ENCODE results near the gene PACRGL. TPM values are rescaled to one million over a fixed set of nuclear protein-coding genes. Genes with fewer than 3 reads are reported as not detected.
"Not testable (repeated sequence)": the region's sequence is repeated elsewhere in the genome, so short reads cannot be mapped to it uniquely, and the experiment has no call there.

Gene PACRGL
- total RNA-seq, 1 experiment from 2014 or later, result 32.7 TPM

- no peak for DNase-seq (ENCODE audit: low spot score)
Observed at GRCh38 chr4:20723463-20723862, 23.2 kb downstream of the PACRGL start.

DNA sequence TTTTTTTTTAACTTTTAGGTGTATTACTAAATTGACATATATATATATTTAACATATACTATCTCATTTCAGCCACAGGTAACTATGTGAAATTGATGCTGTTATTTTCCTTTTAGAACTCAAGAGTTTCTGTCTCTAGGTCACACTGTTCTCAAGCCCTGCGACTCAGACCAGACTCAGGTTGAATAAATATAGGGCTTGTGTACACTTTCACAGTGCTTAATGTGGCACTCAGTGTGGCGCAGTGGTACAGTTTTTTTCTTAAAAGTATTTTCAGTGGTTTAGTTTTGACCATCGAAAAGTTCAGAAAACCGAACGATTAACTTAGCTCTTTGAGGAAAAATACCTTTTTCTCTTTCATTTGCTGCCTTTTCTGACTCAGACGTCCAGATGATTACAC, 24.7 kb downstream of the PACRGL start:
- DNase-seq (ENCODE audit: low spot score), result no peak

DNA sequence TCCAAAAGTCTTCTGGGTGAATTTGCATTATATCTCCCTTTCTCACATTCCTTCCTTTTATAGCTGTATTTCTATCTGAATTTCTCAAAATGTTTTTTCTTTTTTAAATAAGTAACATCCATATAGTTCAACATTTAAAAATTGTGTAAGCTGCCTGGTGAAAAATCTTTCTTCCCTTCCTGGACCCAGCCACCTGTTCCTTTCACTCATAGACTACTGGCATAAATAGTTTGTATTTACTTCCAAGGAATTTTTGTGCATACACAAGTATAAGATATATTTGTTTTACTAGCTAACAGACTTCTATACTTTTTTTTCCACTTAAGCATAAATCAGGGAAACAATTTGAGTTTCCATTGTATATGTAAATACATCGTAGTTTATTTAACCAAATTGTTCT, 35.7 kb downstream of the PACRGL start:
- no peak for DNase-seq (ENCODE audit: low spot score)

GRCh38 chr4:20746000-20746399, 45.7 kb downstream of the PACRGL start:
- DNase-seq (ENCODE audit: low spot score), result not testable (repeated sequence)

DNA sequence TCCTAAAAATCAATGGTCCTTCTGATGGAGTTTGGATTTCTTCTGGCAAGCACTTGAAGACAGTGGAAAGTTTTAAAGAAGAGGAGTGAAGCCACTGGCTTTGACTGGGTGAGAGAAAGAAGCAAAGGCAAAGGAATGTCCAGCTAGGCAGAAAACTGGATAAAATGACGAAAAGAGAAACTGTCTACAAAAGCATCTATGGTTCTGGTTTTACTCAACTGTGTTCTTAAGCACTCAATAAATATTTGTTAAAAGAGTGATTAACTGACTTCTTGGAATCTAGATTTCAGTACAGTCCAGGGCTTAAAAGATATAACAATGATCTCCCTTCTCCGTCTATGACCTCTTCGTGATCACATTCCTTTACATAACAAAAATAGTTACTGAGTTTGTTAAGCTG, 52.4 kb downstream of the PACRGL start:
- no peak for DNase-seq (ENCODE audit: low spot score)

GRCh38 chr4:20754036-20754435, 53.8 kb downstream of the PACRGL start:
- DNase-seq (ENCODE audit: low spot score), result no peak

- DNase-seq (ENCODE audit: low spot score), result peak; percentile 48
Observed at GRCh38 chr4:20760053-20760452, 59.8 kb downstream of the PACRGL start.

- no peak for DNase-seq (ENCODE audit: low spot score)
Observed at GRCh38 chr4:20761382-20761781, 61.1 kb downstream of the PACRGL start.

- DNase-seq (ENCODE audit: low spot score), result no peak
Observed at GRCh38 chr4:20761826-20762225, 61.6 kb downstream of the PACRGL start.

DNA sequence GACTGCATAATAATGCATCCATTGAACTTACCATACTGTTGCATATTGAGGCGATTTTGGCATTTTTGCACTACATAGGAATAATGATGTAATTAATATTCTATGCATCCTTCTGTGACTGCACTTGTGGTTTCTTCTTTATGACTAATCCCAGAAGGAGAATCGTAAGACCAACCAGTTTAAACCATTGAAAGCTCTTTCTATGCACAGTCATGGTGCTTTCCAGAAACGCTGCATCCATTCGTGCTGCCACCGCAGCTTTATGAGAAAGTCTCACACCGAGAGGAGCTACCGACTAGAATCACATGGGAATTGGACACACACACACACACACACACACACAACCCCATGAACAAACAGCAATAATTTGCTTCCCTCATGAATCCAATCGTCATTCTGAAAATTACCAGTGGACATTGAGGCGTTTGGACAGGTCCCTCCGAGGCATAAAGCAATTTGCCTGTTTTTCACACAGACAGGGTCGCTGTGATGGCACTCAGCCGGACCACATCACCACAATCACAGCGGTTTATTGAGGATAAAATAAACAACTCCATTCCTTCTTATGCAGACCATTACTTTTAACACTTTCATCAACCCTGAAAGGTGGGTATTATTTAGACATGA, 64.2 kb downstream of the PACRGL start:
- DNase-seq (ENCODE audit: low spot score), result no peak

- DNase-seq (ENCODE audit: low spot score), result peak; percentile 81
Observed at GRCh38 chr4:20773144-20773997, 73.1 kb downstream of the PACRGL start.

GRCh38 chr4:20778896-20779295, 78.6 kb downstream of the PACRGL start:
- no peak for DNase-seq (ENCODE audit: low spot score)

DNA sequence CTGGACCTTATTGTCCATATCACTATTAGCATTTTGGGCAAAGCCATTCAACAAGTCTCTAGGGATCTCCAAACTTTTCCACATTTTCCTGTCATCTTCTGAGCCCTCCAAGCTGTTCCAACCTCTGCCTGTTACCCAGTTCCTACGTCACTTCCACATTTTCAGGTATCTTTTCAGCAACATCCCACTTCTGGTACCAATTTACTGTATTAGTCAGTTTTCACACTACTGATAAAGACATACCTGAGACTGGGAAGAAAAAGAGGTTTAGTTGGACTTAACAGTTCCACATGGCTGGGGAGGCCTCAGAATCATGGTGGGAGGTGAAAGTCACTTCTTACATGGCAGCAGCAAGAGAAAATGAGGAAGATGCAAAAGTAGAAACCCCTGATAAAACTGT, 82.9 kb downstream of the PACRGL start:
- DNase-seq (ENCODE audit: low spot score), result not testable (repeated sequence)

GRCh38 chr4:20787940-20788665, 87.8 kb downstream of the PACRGL start:
- no peak for DNase-seq (ENCODE audit: low spot score)
